Neural progenitor cell (in vitro differentiated cells): ENCODE results near the gene CLNK. TPM values are rescaled to one million over a fixed set of nuclear protein-coding genes. Genes with fewer than 3 reads are reported as not detected.

Experiments used
- DNase-seq: peaks from one replicate; pipeline ENCODE4 v3.0.0-alpha.2; 2016; ENCODE audit warnings: low spot score
- H2AFZ ChIP-seq: fragments of 200-600 bp; sonication (generic); replicated peaks from 2 replicates; pipeline ENCODE4 v1.6.1; 2016; ENCODE audit warnings: antibody characterized with exemption
- H3F3A ChIP-seq: fragments of 200-600 bp; sonication (generic); 2 replicates; pipeline ENCODE4 v1.6.1; 2016; ENCODE audit warnings: antibody characterized with exemption, low read depth
- H3K27ac ChIP-seq: fragments of 200-600 bp; sonication (generic); 2 replicates; pipeline ENCODE4 v1.5.1; 2016; ENCODE audit warnings: mild to moderate bottlenecking
- H3K27me3 ChIP-seq: fragments of 200-600 bp; sonication (generic); 2 replicates; pipeline ENCODE4 v1.6.1; 2016; ENCODE audit warnings: mild to moderate bottlenecking, moderate library complexity
- H3K36me3 ChIP-seq: fragments of 200-600 bp; sonication (generic); 2 replicates; pipeline ENCODE4 v1.5.1; 2016
- H3K4me1 ChIP-seq: fragments of 200-600 bp; sonication (generic); 2 replicates; pipeline ENCODE4 v1.6.1; 2016; ENCODE audit warnings: mixed run types
- H3K4me2 ChIP-seq: fragments of 200-600 bp; sonication (generic); 2 replicates; pipeline ENCODE4 v1.6.1; 2016
- H3K4me3 ChIP-seq: fragments of 200-600 bp; sonication (generic); 2 replicates; pipeline ENCODE4 v1.5.1; 2016
- H3K79me2 ChIP-seq: fragments of 200-600 bp; sonication (generic); 2 replicates; pipeline ENCODE4 v1.6.1; 2016; ENCODE audit warnings: low read depth
- H3K9ac ChIP-seq: fragments of 200-600 bp; sonication (generic); 2 replicates; pipeline ENCODE4 v1.6.1; 2016
- H3K9me3 ChIP-seq: fragments of 200-600 bp; sonication (generic); 2 replicates; pipeline ENCODE4 v1.5.1; 2016; ENCODE audit warnings: low read depth
- H4K20me1 ChIP-seq: fragments of 200-600 bp; sonication (generic); 2 replicates; pipeline ENCODE4 v1.6.1; 2016; ENCODE audit warnings: low read depth
- H3K27ac Mint-ChIP-seq: 3 replicates; pipeline ENCODE4 v1.8.0; 2021; ENCODE audit warnings: mixed read lengths
- H3K27me3 Mint-ChIP-seq: 2 replicates; pipeline ENCODE4 v1.8.0; 2022; ENCODE audit warnings: low read depth, mild to moderate bottlenecking, inconsistent platforms, moderate library complexity, mixed read lengths; ENCODE audit not compliant: insufficient read depth
- H3K36me3 Mint-ChIP-seq: 3 replicates; pipeline ENCODE4 v1.8.0; 2021; ENCODE audit warnings: mixed read lengths
- H3K4me1 Mint-ChIP-seq: 3 replicates; pipeline ENCODE4 v1.8.0; 2021; ENCODE audit warnings: mixed read lengths
- H3K4me3 Mint-ChIP-seq: 3 replicates; pipeline ENCODE4 v1.8.0; 2021; ENCODE audit warnings: mild to moderate bottlenecking, moderate library complexity, mixed read lengths
- H3K9me3 Mint-ChIP-seq: 3 replicates; pipeline ENCODE4 v1.8.0; 2020; ENCODE audit warnings: mixed read lengths
- EZH2 ChIP-seq: fragments of 200-600 bp; sonication (generic); IDR thresholded peaks from 2 replicates; pipeline ENCODE4 v1.6.1; 2017; ENCODE audit warnings: antibody characterized with exemption, mild to moderate bottlenecking, moderate library complexity
- EZH2phosphoT487 ChIP-seq: fragments of 200-600 bp; sonication (generic); IDR thresholded peaks from 2 replicates; pipeline ENCODE4 v1.6.1; 2017; ENCODE audit warnings: antibody characterized with exemption
- total RNA-seq: library from RNA; depleted of rRNA; stranded (reverse); fragments of >200 nt; gene quantifications from 2 replicates; pipeline ENCODE4 v1.2.3, GENCODE V29; 2015; ENCODE audit warnings: low replicate concordance
- TF ChIP-seq, protein P1 (sequence below): fragments of 200-600 bp; sonication (generic); IDR thresholded peaks from 2 replicates; pipeline ENCODE4 v1.5.1; 2017; ENCODE audit warnings: antibody characterized with exemption, mild to moderate bottlenecking

The CLNK gene
- total RNA-seq, 1 donor from 2014 or later: not detected

DNA sequence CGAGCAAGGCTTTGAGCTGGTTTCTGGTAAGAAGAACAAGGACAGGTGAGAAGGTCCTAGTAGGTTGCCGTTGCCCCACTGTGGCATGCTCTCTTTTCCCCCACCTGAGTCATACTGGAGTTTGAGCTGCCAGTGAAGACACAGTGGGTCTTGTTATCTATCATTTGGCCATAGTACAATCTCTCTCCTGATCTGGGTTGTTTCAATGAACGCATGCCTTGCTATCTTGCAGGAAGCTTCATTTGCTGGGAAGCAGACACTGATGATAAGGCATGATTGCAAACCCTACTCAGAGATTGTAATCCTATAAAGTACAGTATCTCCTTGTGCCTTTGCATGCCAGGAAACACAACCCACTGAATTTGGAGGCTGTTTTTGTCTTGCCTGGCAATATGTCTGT, 77.4 kb downstream of the CLNK start:
- Histone ChIP-seq H3K36me3 (no peaks in the 10 kb centered on the region), H2AFZ (no peak overlapping the region), H3F3A (no peaks in the 10 kb centered on the region), H3K9me3 (no peaks in the 10 kb centered on the region), H4K20me1 (no peaks in the 10 kb centered on the region), H3K4me3 (no peak overlapping the region), H3K4me1 (no peaks in the 10 kb centered on the region), H3K4me2 (no peak overlapping the region), H3K79me2 (no peaks in the 10 kb centered on the region), H3K27ac (no peak overlapping the region), H3K27me3 (no peaks in the 10 kb centered on the region), H3K9ac (no peak overlapping the region)
- Mint-ChIP-seq H3K27me3 (peaks cover 6% of the 10 kb centered on the region), H3K27ac (no peak overlapping the region), H3K4me3 (no peak overlapping the region), H3K9me3 (no peaks in the 10 kb centered on the region), H3K36me3 (no peaks in the 10 kb centered on the region), H3K4me1 (peaks cover 4% of the 10 kb centered on the region)
- TF ChIP-seq, protein P1, sequence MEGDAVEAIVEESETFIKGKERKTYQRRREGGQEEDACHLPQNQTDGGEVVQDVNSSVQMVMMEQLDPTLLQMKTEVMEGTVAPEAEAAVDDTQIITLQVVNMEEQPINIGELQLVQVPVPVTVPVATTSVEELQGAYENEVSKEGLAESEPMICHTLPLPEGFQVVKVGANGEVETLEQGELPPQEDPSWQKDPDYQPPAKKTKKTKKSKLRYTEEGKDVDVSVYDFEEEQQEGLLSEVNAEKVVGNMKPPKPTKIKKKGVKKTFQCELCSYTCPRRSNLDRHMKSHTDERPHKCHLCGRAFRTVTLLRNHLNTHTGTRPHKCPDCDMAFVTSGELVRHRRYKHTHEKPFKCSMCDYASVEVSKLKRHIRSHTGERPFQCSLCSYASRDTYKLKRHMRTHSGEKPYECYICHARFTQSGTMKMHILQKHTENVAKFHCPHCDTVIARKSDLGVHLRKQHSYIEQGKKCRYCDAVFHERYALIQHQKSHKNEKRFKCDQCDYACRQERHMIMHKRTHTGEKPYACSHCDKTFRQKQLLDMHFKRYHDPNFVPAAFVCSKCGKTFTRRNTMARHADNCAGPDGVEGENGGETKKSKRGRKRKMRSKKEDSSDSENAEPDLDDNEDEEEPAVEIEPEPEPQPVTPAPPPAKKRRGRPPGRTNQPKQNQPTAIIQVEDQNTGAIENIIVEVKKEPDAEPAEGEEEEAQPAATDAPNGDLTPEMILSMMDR: no peak
- TF ChIP-seq EZH2: no peak
- TF ChIP-seq EZH2phosphoT487: no peak
- no peak for DNase-seq

DNA sequence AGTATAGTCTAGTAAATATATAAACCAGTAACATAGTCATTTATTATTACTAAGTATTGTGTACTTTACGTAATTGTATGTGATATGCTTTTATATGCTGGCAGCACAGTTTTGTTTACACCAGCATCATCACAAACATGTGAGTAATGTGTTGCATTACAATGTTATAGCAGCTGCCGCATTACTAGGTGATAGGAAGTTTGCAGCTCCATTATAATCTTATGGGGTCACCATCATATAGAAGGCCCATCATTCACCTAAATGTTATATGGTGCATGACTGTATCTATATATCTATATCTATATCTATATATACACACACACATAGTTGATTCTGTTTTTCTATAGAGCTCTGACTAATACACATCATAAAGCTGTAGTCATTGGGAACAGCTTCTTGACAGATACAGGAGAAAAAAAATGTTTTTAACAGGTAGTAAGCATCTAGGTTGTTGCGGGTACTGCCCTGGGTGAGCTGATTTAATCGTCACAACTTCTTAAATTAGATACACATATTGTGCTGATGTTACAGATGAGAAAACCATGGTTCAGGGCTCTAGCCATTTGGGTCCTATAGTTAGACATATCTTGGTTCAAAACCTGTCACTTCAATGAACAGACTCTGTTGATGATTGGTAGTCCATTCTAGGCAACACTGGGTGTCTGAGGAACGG, 77.9 kb downstream of the CLNK start:
- Mint-ChIP-seq H3K27me3 (peaks cover 2% of the 10 kb centered on the region), H3K36me3 (no peaks in the 10 kb centered on the region), H3K27ac (no peak overlapping the region), H3K9me3 (no peaks in the 10 kb centered on the region), H3K4me1 (peaks cover 1% of the 10 kb centered on the region), H3K4me3 (no peak overlapping the region)
- no peaks in the 10 kb centered on the region for H3K9me3 ChIP-seq
- no peak overlapping the region for H3K4me3 ChIP-seq
- DNase-seq: no peak
- no peak overlapping the region for H3K9ac ChIP-seq
- TF ChIP-seq EZH2 (no peak), EZH2phosphoT487 (no peak)
- TF ChIP-seq, protein P1: no peak
- no peaks in the 10 kb centered on the region for H3K27me3 ChIP-seq
- no peaks in the 10 kb centered on the region for H3K79me2 ChIP-seq
- no peak overlapping the region for H3K4me2 ChIP-seq
- no peaks in the 10 kb centered on the region for H3K36me3 ChIP-seq
- no peak overlapping the region for H3K27ac ChIP-seq
- H4K20me1 ChIP-seq: no peaks in the 10 kb centered on the region
- H3F3A ChIP-seq: no peaks in the 10 kb centered on the region
- H3K4me1 ChIP-seq: no peaks in the 10 kb centered on the region
- H2AFZ ChIP-seq: no peak overlapping the region

DNA sequence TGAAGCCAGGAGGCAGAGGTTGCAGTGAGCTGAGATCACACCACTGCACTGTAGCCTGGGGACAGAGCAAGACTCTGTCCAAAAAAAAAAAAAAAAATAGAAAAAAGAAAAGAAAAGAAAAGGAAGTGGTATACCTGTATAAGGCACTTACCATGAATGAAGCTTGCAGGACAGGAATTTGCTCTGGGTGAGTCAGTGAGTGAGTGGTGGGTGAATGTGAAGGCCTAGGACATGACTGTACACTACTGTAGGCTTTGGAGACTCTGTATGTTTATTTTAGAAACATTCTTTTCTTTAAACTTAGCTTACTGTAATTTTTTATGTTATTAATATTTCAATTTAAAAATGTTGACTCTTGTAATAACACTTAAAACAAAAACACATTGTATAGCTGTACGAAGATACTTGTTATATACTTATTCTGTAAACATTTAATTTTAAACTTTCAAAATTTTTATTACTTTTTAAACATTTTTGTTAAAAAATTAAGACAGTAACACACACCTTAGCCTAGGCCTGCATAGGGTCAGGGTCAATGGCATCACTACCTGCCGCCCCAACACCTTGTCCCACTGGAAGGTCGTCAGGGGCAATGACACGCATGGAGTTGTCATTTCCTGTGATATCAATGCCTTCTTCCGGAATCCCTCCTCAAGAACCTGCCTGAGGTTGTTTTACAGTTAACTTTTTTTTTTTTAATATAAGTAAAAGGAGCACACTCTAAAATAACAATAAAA, 78.7 kb downstream of the CLNK start:
- H3K27me3 Mint-ChIP-seq: no peaks in the 10 kb centered on the region

More for the DNA sequence above, 78.7 kb downstream of the CLNK start:
- Mint-ChIP-seq H3K27ac (no peak overlapping the region), H3K4me1 (no peaks in the 10 kb centered on the region), H3K36me3 (no peaks in the 10 kb centered on the region), H3K4me3 (no peak overlapping the region), H3K9me3 (no peaks in the 10 kb centered on the region)
- no peaks in the 10 kb centered on the region for H3K27me3 ChIP-seq
- H3K9ac ChIP-seq: no peak overlapping the region
- no peaks in the 10 kb centered on the region for H3K79me2 ChIP-seq
- no peaks in the 10 kb centered on the region for H4K20me1 ChIP-seq
- DNase-seq: no peak
- H3K9me3 ChIP-seq: no peaks in the 10 kb centered on the region
- H3K4me2 ChIP-seq: no peak overlapping the region
- no peaks in the 10 kb centered on the region for H3K4me1 ChIP-seq
- no peak overlapping the region for H2AFZ ChIP-seq
- TF ChIP-seq, protein P1: no peak
- TF ChIP-seq EZH2phosphoT487 (no peak), EZH2 (no peak)
- H3K36me3 ChIP-seq: no peaks in the 10 kb centered on the region
- H3F3A ChIP-seq: no peaks in the 10 kb centered on the region
- no peak overlapping the region for H3K4me3 ChIP-seq
- H3K27ac ChIP-seq: no peak overlapping the region
